Right atrium auricular region (tissue), 2 donors: Measurements from ENCODE around the gene NOD1. TPM values are rescaled to one million over a fixed set of nuclear protein-coding genes. Genes with fewer than 3 reads are reported as not detected.
A peak's percentile ranks its signal among the peaks of the same experiment; 100 is the strongest.
"Not testable (repeated sequence)": the region's sequence is repeated elsewhere in the genome, so short reads cannot be mapped to it uniquely, and the experiment has no call there.

Source experiments
- DNase-seq: peaks from one replicate; pipeline ENCODE4 v3.0.0-alpha.2; 2019; ENCODE audit warnings: low spot score
- H3K27ac ChIP-seq, 2 donors: fragments of 200-600 bp; sonication (generic); 1 replicate in 1 of 2; 2 replicates in 1 of 2; pipeline ENCODE4 v1.5.1; 2016 to 2019
- H3K27me3 ChIP-seq, 2 donors: fragments of 200-600 bp; sonication (generic); one replicate each; pipeline versions ENCODE4 v1.5.1 to v1.6.0; 2017 to 2019
- H3K36me3 ChIP-seq: fragments of 200-600 bp; sonication (generic); one replicate; pipeline ENCODE4 v1.5.1; 2016
- H3K4me1 ChIP-seq, 2 donors: fragments of 200-600 bp; sonication (generic); one replicate each; pipeline versions ENCODE4 v1.5.1 to v1.6.0; 2017 to 2019
- H3K4me3 ChIP-seq, 2 donors: fragments of 200-600 bp; sonication (generic); 1 replicate in 1 of 2; 2 replicates in 1 of 2; pipeline ENCODE4 v1.5.1; 2017 to 2019; ENCODE audit warnings: mild to moderate bottlenecking in 1 of 2, moderate library complexity in 1 of 2
- H3K9me3 ChIP-seq, 2 donors: fragments of 200-600 bp; sonication (generic); one replicate each; pipeline ENCODE4 v1.5.1; 2019
- CTCF ChIP-seq, 2 donors: fragments of 200-600 bp; sonication (generic); IDR thresholded peaks; one replicate each; pipeline ENCODE4 v1.5.1; 2019; ENCODE audit warnings: antibody characterized with exemption in 2 of 2
- total RNA-seq, 2 donors: library from RNA; depleted of rRNA; stranded (reverse); fragments of >200 nt; gene quantifications; one replicate each; pipeline ENCODE4 v1.1.0, GENCODE V29; 2016

The NOD1 gene
- total RNA-seq, result 10 to 100 TPM in 1 of 2 donors, 1 to 10 TPM in 1; 9.0 to 11.2 TPM

- H3K4me3 ChIP-seq, result peak within 1 kb of the TSS; percentile 66 to 76
- peaks cover 0 to 54% of the 10 kb centered on the region in 2 donors for H3K4me1 ChIP-seq
- H3K36me3 ChIP-seq, result no peaks in the 10 kb centered on the region
- H3K9me3 ChIP-seq, result no peaks in the 10 kb centered on the region
- DNase-seq, result peak; percentile 76
- TF ChIP-seq CTCF (IDR thresholded peaks at IDR 0.05), result no peak
- no peaks in the 10 kb centered on the region for H3K27me3 ChIP-seq
- H3K27ac ChIP-seq, result peak within 1 kb of the TSS; percentile 95 to 97
Measured at GRCh38 chr7:30478349-30479201, at the start of gene NOD1. NOD1 (minus strand) TSS chr7:30478784; CDS start chr7:30456921, 21,863 bp downstream.

GRCh38 chr7:30527297-30527696 lies 48.7 kb upstream of the NOD1 start:
- H3K36me3 ChIP-seq, H3K9me3 ChIP-seq, H3K27me3 ChIP-seq, H3K4me3 ChIP-seq, H3K27ac ChIP-seq, DNase-seq, H3K4me1 ChIP-seq: not testable (repeated sequence)

- no peak for TF ChIP-seq CTCF (IDR thresholded peaks at IDR 0.05)
- peaks cover 0 to 6% of the 10 kb centered on the region in 2 donors for H3K4me1 ChIP-seq
Measured at GRCh38 chr7:30526163-30526562, 47.6 kb upstream of the NOD1 start.

GRCh38 chr7:30525429-30525828 lies 46.8 kb upstream of the NOD1 start:
- Histone ChIP-seq H3K27ac (no peak overlapping the region), H3K4me3 (no peak overlapping the region), H3K36me3 (no peaks in the 10 kb centered on the region), H3K9me3 (no peaks in the 10 kb centered on the region), H3K4me1 (peaks cover 0 to 10% of the 10 kb centered on the region in 2 donors), H3K27me3 (no peaks in the 10 kb centered on the region)
- DNase-seq, result no peak
- TF ChIP-seq CTCF (IDR thresholded peaks at IDR 0.05), result no peak

More at GRCh38 chr7:30526163-30526562, 47.6 kb upstream of the NOD1 start:
- Histone ChIP-seq H3K27ac (no peak overlapping the region), H3K9me3 (no peaks in the 10 kb centered on the region), H3K27me3 (no peaks in the 10 kb centered on the region), H3K4me3 (no peak overlapping the region), H3K36me3 (no peaks in the 10 kb centered on the region)
- DNase-seq, result no peak

- Histone ChIP-seq H3K27ac (no peak overlapping the region), H3K9me3 (no peaks in the 10 kb centered on the region), H3K4me1 (peaks cover 0 to 10% of the 10 kb centered on the region in 2 donors), H3K36me3 (no peaks in the 10 kb centered on the region), H3K27me3 (no peaks in the 10 kb centered on the region), H3K4me3 (no peak overlapping the region)
- TF ChIP-seq CTCF (IDR thresholded peaks at IDR 0.05), result no peak
- no peak for DNase-seq
Measured at GRCh38 chr7:30524545-30524944, 46.0 kb upstream of the NOD1 start.

GRCh38 chr7:30523466-30523865 lies 44.9 kb upstream of the NOD1 start:
- peaks cover 0 to 10% of the 10 kb centered on the region in 2 donors for H3K4me1 ChIP-seq
- no peak overlapping the region for H3K27ac ChIP-seq
- H3K36me3 ChIP-seq, result no peaks in the 10 kb centered on the region
- no peaks in the 10 kb centered on the region for H3K27me3 ChIP-seq
- no peak for DNase-seq
- no peak overlapping the region for H3K4me3 ChIP-seq
- no peaks in the 10 kb centered on the region for H3K9me3 ChIP-seq
- TF ChIP-seq CTCF (IDR thresholded peaks at IDR 0.05), result no peak
